Epithelial cell of esophagus (primary cell): ENCODE measurements around the gene SMURF2.
A peak's percentile ranks its signal among the peaks of the same experiment; 100 is the strongest.
"Not testable (repeated sequence)": the region's sequence is repeated elsewhere in the genome, so short reads cannot be mapped to it uniquely, and the experiment has no call there.

Source experiments
- DNase-seq: peaks from one replicate; pipeline ENCODE4 v3.0.0; 2010; ENCODE audit warnings: low read depth
- H3K4me3 ChIP-seq: 2 replicates; pipeline ENCODE4 v1.5.1; 2011; ENCODE audit warnings: mild to moderate bottlenecking, low read length, control low read depth
- TF ChIP-seq, protein P1 (sequence below): IDR thresholded peaks from 2 replicates; pipeline ENCODE4 v1.5.1; 2011; ENCODE audit warnings: low read depth, mild to moderate bottlenecking, low read length, control low read depth, inconsistent platforms; ENCODE audit not compliant: insufficient read depth; ENCODE audit errors: missing control alignments

The SMURF2 gene

DNA sequence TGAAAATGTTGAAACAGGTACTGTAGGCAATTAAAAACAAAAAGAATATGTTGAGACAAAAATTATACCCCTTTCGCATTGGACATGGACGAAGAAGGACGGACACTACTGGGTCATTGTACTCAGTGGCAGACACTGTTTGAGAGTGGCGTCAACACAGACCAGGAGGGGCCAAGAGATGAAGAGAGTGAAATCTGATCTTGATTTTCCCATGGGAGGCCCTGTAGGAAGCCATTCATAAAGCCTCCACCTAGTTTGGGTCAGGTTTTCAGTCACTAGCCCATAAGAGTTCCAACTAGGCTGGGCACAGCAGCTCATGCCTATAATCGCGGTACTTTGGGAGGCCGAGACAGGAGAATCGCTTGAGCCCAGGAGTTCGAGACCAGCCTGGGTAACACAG, 23.6 kb upstream of the SMURF2 start:
- no peak for DNase-seq
- no peak overlapping the region for H3K4me3 ChIP-seq
- TF ChIP-seq, protein P1, sequence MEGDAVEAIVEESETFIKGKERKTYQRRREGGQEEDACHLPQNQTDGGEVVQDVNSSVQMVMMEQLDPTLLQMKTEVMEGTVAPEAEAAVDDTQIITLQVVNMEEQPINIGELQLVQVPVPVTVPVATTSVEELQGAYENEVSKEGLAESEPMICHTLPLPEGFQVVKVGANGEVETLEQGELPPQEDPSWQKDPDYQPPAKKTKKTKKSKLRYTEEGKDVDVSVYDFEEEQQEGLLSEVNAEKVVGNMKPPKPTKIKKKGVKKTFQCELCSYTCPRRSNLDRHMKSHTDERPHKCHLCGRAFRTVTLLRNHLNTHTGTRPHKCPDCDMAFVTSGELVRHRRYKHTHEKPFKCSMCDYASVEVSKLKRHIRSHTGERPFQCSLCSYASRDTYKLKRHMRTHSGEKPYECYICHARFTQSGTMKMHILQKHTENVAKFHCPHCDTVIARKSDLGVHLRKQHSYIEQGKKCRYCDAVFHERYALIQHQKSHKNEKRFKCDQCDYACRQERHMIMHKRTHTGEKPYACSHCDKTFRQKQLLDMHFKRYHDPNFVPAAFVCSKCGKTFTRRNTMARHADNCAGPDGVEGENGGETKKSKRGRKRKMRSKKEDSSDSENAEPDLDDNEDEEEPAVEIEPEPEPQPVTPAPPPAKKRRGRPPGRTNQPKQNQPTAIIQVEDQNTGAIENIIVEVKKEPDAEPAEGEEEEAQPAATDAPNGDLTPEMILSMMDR, result no peak

DNA sequence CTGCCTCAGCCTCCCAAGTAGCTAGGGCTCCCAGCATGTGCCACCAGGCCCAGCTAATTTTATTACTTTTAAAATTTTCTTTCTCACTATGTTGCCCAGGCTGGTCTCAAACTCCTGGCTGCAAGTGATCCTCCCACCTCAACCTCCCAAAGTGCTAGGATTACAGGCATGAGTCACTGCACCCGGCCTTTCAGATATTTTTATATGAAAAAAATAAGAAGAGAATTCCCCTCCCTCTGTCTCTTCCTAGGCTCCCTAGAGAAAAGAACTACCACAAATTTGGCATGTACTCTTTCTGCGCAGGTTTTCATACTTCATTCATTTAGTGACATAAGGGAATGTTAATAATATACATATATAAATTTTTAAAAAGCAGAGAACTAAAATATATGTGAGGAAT, 21.7 kb upstream of the SMURF2 start:
- DNase-seq, result no peak
- no peak overlapping the region for H3K4me3 ChIP-seq
- TF ChIP-seq, protein P1, result no peak

DNA sequence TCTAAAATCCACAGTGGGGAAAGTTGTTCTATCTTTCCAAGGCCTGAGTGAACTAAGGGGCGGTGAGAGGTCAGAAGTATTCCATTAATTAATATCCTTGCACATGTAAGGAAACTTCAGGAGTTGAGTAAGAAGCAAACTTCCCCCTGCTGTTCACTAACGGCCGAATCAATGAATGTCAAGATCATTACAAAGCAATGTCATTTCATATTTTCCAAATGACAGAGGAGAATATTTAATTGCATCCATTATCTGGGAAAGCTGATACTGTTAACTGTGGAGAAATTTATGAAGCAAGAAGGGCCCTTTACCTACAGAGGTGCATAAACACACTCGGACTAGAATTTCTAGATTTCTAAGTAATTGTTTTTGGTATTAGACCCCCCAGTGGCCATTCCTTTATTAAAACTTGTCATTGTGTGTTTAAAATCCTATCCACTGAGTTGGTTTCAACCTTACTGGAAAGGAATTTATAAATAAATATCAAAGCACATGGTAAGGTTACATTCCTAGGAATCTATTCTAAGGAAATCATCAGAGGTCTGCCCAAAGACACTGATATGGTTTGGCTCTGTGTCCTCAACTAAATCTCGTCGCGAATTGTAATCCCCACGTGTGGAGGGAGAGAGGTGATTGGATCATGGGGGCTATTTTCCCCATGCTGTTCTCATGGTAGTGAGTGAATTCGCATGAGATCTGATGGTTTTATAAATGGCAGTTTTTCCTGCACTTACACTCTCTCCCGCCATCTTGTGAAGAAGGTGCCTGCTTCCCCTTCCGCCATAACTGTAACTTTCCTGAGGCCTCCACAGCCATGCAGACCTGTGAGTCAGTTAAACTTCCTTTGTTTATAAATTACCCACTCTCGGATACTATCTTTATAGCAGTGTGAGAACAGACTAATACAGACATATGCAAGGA, 20.4 kb upstream of the SMURF2 start:
- no peak overlapping the region for H3K4me3 ChIP-seq
- DNase-seq, result no peak
- TF ChIP-seq, protein P1, result no peak

DNA sequence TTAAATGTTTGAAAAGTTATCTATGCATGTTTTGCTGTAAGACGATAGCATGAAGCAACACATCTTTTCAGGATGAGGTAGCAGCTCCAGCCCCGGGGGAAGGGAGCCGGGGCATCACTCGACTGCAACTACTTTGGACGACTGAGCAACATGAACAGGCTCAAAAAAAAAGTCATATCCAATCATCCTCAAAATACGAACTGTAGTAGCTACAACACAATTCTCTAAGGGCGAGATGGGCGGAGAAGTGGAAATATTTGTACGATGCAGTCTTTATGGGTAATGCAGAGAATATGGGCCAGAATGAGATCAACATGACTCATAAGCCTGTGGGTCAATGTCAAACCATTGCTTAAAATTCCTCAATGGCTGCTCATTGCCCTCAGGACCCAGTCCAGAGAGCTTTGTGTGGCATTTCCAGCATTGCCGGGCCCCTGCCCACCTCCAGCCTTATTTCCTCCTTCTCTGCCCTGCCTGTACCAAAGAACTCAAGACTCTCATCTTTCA, 17.7 kb upstream of the SMURF2 start:
- DNase-seq, result peak; percentile 98
- TF ChIP-seq, protein P1, result no peak
- H3K4me3 ChIP-seq, result no peak overlapping the region

DNA sequence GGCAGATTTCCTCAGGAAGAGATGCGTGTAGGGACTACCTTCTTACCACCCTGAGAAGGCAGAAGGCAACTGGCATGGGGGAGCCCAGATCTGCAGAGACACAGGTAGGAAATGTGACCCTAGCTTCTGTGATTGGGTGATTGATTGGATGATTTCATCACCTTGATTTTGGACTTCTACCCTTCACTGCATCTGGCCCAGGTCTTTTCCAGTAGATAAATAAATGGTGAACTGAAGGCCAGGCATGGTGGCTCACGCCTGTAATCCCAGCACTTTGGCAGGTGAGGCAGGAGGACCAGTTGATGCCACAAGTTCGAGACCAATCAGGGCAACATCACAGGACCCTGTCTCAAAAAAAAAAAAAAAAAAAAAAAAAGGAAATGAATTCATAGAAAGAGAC, 14.7 kb upstream of the SMURF2 start:
- DNase-seq, result no peak
- H3K4me3 ChIP-seq, result no peak overlapping the region
- TF ChIP-seq, protein P1, result no peak

DNA sequence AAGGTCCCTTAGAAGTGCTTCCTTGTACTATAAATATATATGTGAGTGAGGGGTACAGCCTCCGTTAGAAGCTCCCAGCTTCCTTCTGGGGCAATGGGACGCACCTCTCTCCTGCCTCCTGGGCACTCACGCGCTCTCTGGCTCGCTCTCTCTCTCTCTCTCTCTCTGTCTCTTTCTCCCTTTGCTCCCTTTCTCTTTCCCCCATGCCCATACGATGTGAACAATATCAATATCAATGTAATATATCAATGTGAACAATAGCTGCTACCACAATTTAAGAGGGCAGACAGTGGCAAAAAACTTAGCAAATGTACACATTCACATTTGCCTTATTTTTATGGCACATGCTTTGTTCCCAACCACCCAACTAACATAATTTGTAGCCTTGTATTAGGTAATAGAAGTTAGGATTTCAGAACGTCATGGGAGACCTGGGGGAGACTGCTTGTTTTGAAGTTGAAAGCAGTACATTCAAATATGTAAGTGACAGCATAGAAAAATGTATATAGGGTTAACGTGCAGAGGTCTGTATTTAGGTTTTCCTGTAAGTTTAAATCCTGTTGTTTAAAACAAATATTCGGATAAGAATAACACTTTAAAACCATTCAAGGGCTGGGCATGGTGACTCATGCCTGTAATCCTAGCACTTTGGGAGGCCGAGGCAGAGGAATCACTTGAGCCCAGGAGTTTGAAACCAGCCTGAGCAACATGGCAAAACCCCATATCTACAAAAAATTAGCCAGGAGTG, 8.9 kb upstream of the SMURF2 start:
- not testable (repeated sequence) for H3K4me3 ChIP-seq, DNase-seq

DNA sequence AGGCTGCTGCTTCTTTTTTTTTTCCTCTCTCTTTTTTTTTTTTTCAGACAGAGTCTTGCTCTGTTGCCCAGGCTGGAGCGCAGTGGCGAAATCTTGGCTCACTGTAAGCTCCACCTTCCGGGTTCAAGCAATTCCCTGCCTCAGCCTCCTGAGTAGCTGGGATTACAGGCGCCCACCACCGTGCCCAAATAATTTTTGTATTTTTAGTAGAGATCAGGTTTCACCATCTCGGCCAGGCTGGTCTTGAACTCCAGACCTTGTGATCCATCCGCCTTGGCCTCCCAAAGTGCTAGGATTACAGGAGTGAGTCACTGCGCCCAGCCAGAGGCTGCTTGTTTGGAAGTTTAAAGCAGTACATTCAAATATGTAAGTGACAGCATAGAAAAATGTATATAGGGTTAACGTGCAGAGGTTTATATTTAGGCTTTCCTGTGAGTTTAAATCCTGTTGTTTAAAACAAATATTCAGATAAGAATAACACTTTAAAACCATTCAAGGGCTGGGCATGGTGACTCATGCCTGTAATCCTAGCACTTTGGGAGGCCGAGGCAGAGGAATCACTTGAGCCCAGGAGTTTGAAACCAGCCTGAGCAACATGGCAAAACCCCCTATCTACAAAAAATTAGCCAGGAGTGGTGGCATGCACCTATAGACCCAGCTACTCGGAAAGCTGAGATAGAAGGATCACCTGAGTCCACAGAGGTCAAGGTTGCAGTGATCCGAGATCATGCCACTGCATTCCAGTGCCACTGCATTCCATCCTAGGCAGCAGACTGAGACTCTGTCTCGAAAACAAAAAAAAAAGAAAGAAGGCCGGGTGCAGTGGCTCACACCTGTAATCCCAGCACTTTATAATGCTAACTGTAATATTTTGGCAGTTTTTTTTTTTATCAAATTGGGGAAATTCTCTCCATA, 6.0 kb upstream of the SMURF2 start:
- DNase-seq, result peak; percentile 58
- not testable (repeated sequence) for H3K4me3 ChIP-seq

DNA sequence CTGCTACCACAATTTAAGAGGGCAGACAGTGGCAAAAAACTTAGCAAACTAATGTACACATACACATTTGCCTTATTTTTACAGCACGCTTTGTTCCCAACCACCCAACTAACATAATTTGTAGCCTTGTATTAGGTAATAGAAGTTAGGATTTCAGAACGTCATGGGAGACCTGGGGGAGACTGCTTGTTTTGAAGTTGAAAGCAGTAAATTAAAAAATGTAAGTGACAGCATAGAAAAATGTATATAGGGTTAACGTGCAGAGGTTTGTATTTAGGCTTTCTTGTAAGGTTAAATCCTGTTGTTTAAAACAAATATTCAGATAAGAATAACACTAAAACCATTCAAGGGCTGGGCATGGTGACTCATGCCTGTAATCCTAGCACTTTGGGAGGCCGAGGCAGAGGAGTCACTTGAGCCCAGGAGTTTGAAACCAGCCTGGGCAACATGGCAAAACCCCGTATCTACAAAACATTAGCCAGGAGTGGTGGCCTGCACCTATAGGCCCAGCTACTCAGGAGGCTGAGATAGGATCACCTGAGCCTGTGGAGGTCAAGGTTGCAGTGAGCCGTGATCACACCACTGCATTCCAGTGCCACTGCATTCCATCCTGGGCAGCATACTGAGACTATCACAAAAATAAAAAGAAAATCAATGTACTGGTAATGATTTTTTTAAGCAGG, 2.3 kb upstream of the SMURF2 start:
- peak; percentile 41 for DNase-seq
- H3K4me3 ChIP-seq, result not testable (repeated sequence)

DNA sequence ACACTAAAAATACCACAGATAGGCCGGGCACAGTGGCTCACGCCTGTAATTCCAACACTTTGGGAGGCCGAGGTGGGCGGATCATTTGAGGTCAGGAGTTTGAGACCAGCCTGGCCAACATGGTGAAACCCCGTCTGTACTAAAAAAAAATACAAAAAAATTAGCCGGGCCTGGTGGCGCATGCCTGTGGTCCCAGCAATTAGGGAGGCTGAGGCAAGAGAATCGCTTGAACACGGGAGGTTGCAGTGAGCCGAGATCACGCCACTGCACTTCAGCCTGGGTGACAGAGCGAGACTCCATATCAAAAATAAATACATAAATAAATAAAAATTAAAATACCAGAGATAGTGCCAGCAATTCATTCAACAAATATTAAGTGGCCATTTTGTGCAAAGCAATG, 1.7 kb upstream of the SMURF2 start:
- H3K4me3 ChIP-seq, DNase-seq: not testable (repeated sequence)
